K562 (cell line): Measurements from ENCODE around the gene BOLA3. TPM values are rescaled to one million over a fixed set of nuclear protein-coding genes. Genes with fewer than 3 reads are reported as not detected.

Experiments used
- CBFA2T3 ChIP-seq: fragments of 450-650 bp; IDR thresholded peaks from 2 replicates; pipeline ENCODE4 v1.6.1; 2017
- ETS2 ChIP-seq: IDR thresholded peaks from 2 replicates; pipeline ENCODE4 v1.6.1; 2016; ENCODE audit warnings: borderline replicate concordance, missing genetic modification characterization, mild to moderate bottlenecking, moderate library complexity, missing compliant biosample characterization; ENCODE audit not compliant: poor library complexity, severe bottlenecking
- FOXA1 ChIP-seq: fragments of 450-650 bp; IDR thresholded peaks from 2 replicates; pipeline ENCODE4 v1.6.1; 2016; ENCODE audit warnings: mild to moderate bottlenecking, borderline replicate concordance
- HMG20B ChIP-seq: fragments of 250-450 bp; sonication (Bioruptor Pico); IDR thresholded peaks from 2 replicates; pipeline ENCODE4 v1.5.0; 2021; ENCODE audit warnings: mild to moderate bottlenecking
- ID3 ChIP-seq, 2 experiments: fragments of 250-450 bp in 1 of 2; fragments of 450-650 bp in 1 of 2; sonication (Bioruptor Pico) in 1 of 2; IDR thresholded peaks; 2 replicates each; pipeline versions ENCODE4 v1.6.1 to v1.8.0; 2016 to 2021; ENCODE audit warnings: mild to moderate bottlenecking in 2 of 2, moderate library complexity in 2 of 2, missing compliant biosample characterization in 1 of 2, missing genetic modification characterization in 1 of 2
- L3MBTL2 ChIP-seq: fragments of 450-650 bp; IDR thresholded peaks from 2 replicates; pipeline ENCODE4 v1.6.1; 2016; ENCODE audit warnings: mild to moderate bottlenecking, moderate library complexity
- MAFK ChIP-seq: IDR thresholded peaks from 2 replicates; pipeline ENCODE4 v1.6.1; 2011; ENCODE audit warnings: low read length, improper control_type of control experiment
- MEF2D ChIP-seq: conservative IDR thresholded peaks from 2 replicates; pipeline ENCODE4 v1.6.1; 2016; ENCODE audit warnings: low read depth, missing genetic modification characterization, missing compliant biosample characterization
- PHF21A ChIP-seq: fragments of 450-650 bp; IDR thresholded peaks from 2 replicates; pipeline ENCODE4 v1.6.1; 2017; ENCODE audit warnings: low read depth, borderline replicate concordance
- POU5F1 ChIP-seq: fragments of 150-350 bp; IDR thresholded peaks from 2 replicates; pipeline ENCODE4 v1.6.1; 2014; ENCODE audit warnings: borderline replicate concordance, low read length, low read depth, mild to moderate bottlenecking; ENCODE audit not compliant: partially characterized antibody
- RAD51 ChIP-seq: fragments of 450-650 bp; IDR thresholded peaks from 2 replicates; pipeline ENCODE4 v1.7.1; 2016; ENCODE audit warnings: low read depth, mild to moderate bottlenecking, borderline replicate concordance
- XRCC3 ChIP-seq: fragments of 450-650 bp; IDR thresholded peaks from 2 replicates; pipeline ENCODE4 v1.6.1; 2017; ENCODE audit warnings: mild to moderate bottlenecking, moderate library complexity
- ZNF133 ChIP-seq: fragments of 250-450 bp; sonication (Bioruptor Pico); IDR thresholded peaks from 2 replicates; pipeline ENCODE4 v1.4.0; 2020; ENCODE audit warnings: mild to moderate bottlenecking
- ZNF197 ChIP-seq: fragments of 200-800 bp; sonication (Bioruptor generic); IDR thresholded peaks from 2 replicates; pipeline ENCODE4 v1.6.1; 2016; ENCODE audit warnings: low read depth, missing genetic modification characterization, missing compliant biosample characterization
- ZNF75A ChIP-seq: fragments of 450-650 bp; formaldehyde crosslinking; IDR thresholded peaks from 2 replicates; pipeline ENCODE4 v1.4.0; 2020; ENCODE audit warnings: mild to moderate bottlenecking
- polyA plus RNA-seq, 8 experiments: library from polyadenylated mRNA; depleted of rRNA in 4 of 8; stranded (reverse) in 5 of 8; unstranded in 3 of 8; fragments of >200 nt; fragmentation: Nextera tagmentation in 2 of 8; fragmentation: Illumina TruSeq in 1 of 8; extraction: Ambion mirVana in 2 of 8; extraction: Trizol in 1 of 8; gene quantifications; 2 replicates each; pipeline versions ENCODE4 v1.2.1 to v1.2.3, GENCODE V29; 2011 to 2014; ENCODE audit warnings: inconsistent platforms in 1 of 8, missing spikeins in 1 of 8
- total RNA-seq, 7 experiments: library from RNA; depleted of rRNA in 6 of 7; stranded (reverse); fragments of >200 nt in 6 of 7; fragmentation: Illumina TruSeq in 2 of 7; extraction: Trizol in 2 of 7; gene quantifications; 2 replicates each; pipeline versions ENCODE4 v1.2.1 to v1.2.3, GENCODE V29; 2011 to 2021; ENCODE audit warnings: low replicate concordance in 1 of 7
- TF ChIP-seq, protein P1 (sequence below), 2 experiments: fragments of 450-650 bp; IDR thresholded peaks; 2 replicates each; pipeline ENCODE4 v1.6.1; 2016
- TF ChIP-seq, protein P2 (sequence below): fragments of 250-450 bp; sonication (Bioruptor Pico); IDR thresholded peaks from 2 replicates; pipeline ENCODE4 v1.5.1; 2021; ENCODE audit warnings: mild to moderate bottlenecking

BOLA3 gene
- total and polyA plus RNA-seq, 9 of the 15 experiments (the other 6 are each of a cell fraction or from before 2014, with no cell fraction given), result 149 to 619 (median 255) TPM

DNA sequence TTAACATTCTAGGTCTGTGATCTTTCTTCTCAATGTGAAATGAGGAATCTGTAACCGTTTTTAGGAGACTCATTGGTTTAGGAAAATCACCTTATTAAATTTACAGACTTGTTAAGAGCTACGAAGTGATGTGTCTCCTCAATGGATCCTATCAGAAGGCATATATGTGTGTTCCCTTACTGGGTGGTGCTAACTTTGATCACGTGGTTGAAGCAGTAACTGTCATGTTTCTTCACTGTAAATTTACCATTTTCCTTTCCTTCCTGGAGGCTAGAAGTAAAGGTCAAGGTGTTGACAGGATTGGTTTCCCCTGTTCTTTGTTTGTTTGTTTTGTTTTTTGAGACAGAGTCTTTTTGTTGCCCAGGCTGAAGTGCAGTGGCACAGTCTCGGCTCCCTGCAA lies 49.3 kb upstream of the BOLA3 start (continued):
- no peak for TF ChIP-seq ZNF197 (CRISPR knock-in tag)
- no peak for TF ChIP-seq POU5F1
- no peak for TF ChIP-seq ETS2 (tag)
- TF ChIP-seq HMG20B (CRISPR knock-in tag), result no peak
- TF ChIP-seq ZNF75A, result no peak
- TF ChIP-seq, protein P1, sequence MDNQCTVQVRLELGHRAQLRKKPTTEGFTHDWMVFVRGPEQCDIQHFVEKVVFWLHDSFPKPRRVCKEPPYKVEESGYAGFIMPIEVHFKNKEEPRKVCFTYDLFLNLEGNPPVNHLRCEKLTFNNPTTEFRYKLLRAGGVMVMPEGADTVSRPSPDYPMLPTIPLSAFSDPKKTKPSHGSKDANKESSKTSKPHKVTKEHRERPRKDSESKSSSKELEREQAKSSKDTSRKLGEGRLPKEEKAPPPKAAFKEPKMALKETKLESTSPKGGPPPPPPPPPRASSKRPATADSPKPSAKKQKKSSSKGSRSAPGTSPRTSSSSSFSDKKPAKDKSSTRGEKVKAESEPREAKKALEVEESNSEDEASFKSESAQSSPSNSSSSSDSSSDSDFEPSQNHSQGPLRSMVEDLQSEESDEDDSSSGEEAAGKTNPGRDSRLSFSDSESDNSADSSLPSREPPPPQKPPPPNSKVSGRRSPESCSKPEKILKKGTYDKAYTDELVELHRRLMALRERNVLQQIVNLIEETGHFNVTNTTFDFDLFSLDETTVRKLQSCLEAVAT (IDR thresholded peaks at IDR 0.05), result no peak
- no peak for TF ChIP-seq FOXA1
- TF ChIP-seq MAFK, result no peak
- no peak for TF ChIP-seq ID3 (CRISPR knock-in tag; IDR thresholded peaks at IDR 0.05)
- TF ChIP-seq ID3 (tag; IDR thresholded peaks at IDR 0.05), result peak; percentile 80
- peak; percentile 95 for TF ChIP-seq RAD51
- TF ChIP-seq PHF21A, result no peak
- TF ChIP-seq ZNF133 (CRISPR knock-in tag), result no peak
- peak; percentile 26; the same call in 1 of the 2 replicates for TF ChIP-seq L3MBTL2
- TF ChIP-seq MEF2D, result no peak
- no peak for TF ChIP-seq XRCC3
- TF ChIP-seq, protein P2, sequence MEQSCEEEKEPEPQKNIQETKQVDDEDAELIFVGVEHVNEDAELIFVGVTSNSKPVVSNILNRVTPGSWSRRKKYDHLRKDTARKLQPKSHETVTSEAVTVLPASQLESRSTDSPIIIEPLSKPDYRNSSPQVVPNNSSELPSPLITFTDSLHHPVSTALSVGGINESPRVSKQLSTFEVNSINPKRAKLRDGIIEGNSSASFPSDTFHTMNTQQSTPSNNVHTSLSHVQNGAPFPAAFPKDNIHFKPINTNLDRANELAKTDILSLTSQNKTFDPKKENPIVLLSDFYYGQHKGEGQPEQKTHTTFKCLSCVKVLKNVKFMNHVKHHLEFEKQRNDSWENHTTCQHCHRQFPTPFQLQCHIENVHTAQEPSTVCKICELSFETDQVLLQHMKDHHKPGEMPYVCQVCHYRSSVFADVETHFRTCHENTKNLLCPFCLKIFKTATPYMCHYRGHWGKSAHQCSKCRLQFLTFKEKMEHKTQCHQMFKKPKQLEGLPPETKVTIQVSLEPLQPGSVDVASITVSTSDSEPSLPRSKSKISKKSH (CRISPR knock-in tag), result no peak
- no peak for TF ChIP-seq CBFA2T3
